Smooth muscle cell (in vitro differentiated cells): ENCODE data around the gene IRF9. TPM values are rescaled to one million over a fixed set of nuclear protein-coding genes. Genes with fewer than 3 reads are reported as not detected.

Experiments
- DNase-seq: peaks from one replicate; lab custom pipeline; 2025; ENCODE audit not compliant: unreplicated experiment; lab: John Stamatoyannopoulos, UW
- H2AFZ ChIP-seq: fragments of 200-600 bp; sonication (generic); 2 replicates; pipeline ENCODE4 v1.6.0; 2016; ENCODE audit warnings: antibody characterized with exemption, low read depth, mild to moderate bottlenecking
- H3F3A ChIP-seq: fragments of 200-600 bp; sonication (generic); 2 replicates; pipeline ENCODE4 v1.6.0; 2017; ENCODE audit warnings: antibody characterized with exemption, low read depth
- H3K27ac ChIP-seq: fragments of 200-600 bp; sonication (generic); 2 replicates; pipeline ENCODE4 v1.5.1; 2016; ENCODE audit warnings: low read depth, mild to moderate bottlenecking
- H3K27me3 ChIP-seq: fragments of 200-600 bp; sonication (generic); 2 replicates; pipeline ENCODE4 v1.6.1; 2016; ENCODE audit warnings: low read depth, mild to moderate bottlenecking
- H3K36me3 ChIP-seq: fragments of 200-600 bp; sonication (generic); 2 replicates; pipeline ENCODE4 v1.5.1; 2016; ENCODE audit warnings: low read depth
- H3K4me1 ChIP-seq: fragments of 200-600 bp; sonication (generic); 2 replicates; pipeline ENCODE4 v1.5.1; 2016; ENCODE audit warnings: low read depth
- H3K4me2 ChIP-seq: fragments of 200-600 bp; sonication (generic); 2 replicates; pipeline ENCODE4 v1.6.0; 2016; ENCODE audit warnings: mild to moderate bottlenecking
- H3K4me3 ChIP-seq: fragments of 200-600 bp; sonication (generic); 2 replicates; pipeline ENCODE4 v1.5.1; 2016; ENCODE audit warnings: mild to moderate bottlenecking
- H3K79me2 ChIP-seq: fragments of 200-600 bp; sonication (generic); 2 replicates; pipeline ENCODE4 v1.6.0; 2016; ENCODE audit warnings: low read depth, mild to moderate bottlenecking
- H3K9ac ChIP-seq: fragments of 200-600 bp; sonication (generic); 2 replicates; pipeline ENCODE4 v1.6.0; 2016; ENCODE audit warnings: low read depth
- H3K9me3 ChIP-seq: fragments of 200-600 bp; sonication (generic); replicated peaks from 2 replicates; pipeline ENCODE4 v1.5.1; 2016; ENCODE audit warnings: low read depth
- H4K20me1 ChIP-seq: fragments of 200-600 bp; sonication (generic); 2 replicates; pipeline ENCODE4 v1.6.0; 2016; ENCODE audit warnings: low read depth
- CTCF ChIP-seq: fragments of 200-600 bp; sonication (generic); IDR thresholded peaks from 2 replicates; pipeline ENCODE4 v1.5.1; 2017; ENCODE audit warnings: borderline replicate concordance, mild to moderate bottlenecking, antibody characterized with exemption; ENCODE audit not compliant: insufficient read depth, poor library complexity, severe bottlenecking
- WGBS: methylation state at CpG from one replicate; pipeline ENCODE4 v1.1.7; 2016; ENCODE audit warnings: low lambda C conversion rate; 5-methylcytosine and 5-hydroxymethylcytosine counted together
- polyA plus RNA-seq: library from polyadenylated mRNA; unstranded; fragments of >200 nt; fragmentation: Nextera tagmentation; extraction: Ambion mirVana; gene quantifications from 2 replicates; pipeline ENCODE4 v1.2.1, GENCODE V29; 2016
- total RNA-seq: library from RNA; depleted of rRNA; stranded (reverse); fragments of >200 nt; gene quantifications from 2 replicates; pipeline ENCODE4 v1.2.3, GENCODE V29; 2014

The IRF9 gene
- total and polyA plus RNA-seq, 2 experiments from 2014 or later = 42.0 to 42.7 TPM

- 15% methylated on average over 9 of the region's 9 CpGs for WGBS
- H2AFZ ChIP-seq = peak overlapping the region; percentile 72
- no peak overlapping the region for H3K27ac ChIP-seq
- no peaks in the 10 kb centered on the region for H3F3A ChIP-seq
- TF ChIP-seq CTCF = no peak
- peaks cover 16% of the 10 kb centered on the region for H3K79me2 ChIP-seq
- peak overlapping the region; percentile 98 for H3K4me3 ChIP-seq
- no peaks in the 10 kb centered on the region for H3K27me3 ChIP-seq
- H3K4me1 ChIP-seq = peaks cover 18% of the 10 kb centered on the region
- H3K9ac ChIP-seq = no peak overlapping the region
- DNase-seq = no peak
- H4K20me1 ChIP-seq = peaks cover 8% of the 10 kb centered on the region
- H3K9me3 ChIP-seq = no peaks in the 10 kb centered on the region
- peak overlapping the region; percentile 93 for H3K4me2 ChIP-seq
- no peaks in the 10 kb centered on the region for H3K36me3 ChIP-seq
Measured at GRCh38 chr14:24135584-24135833, 25.6 kb upstream of the IRF9 start.

- peak within 1 kb of the TSS; percentile 93 for H3K4me2 ChIP-seq
- H3K36me3 ChIP-seq = no peaks in the 10 kb centered on the region
- H3K27me3 ChIP-seq = no peaks in the 10 kb centered on the region
- no peak for TF ChIP-seq CTCF
- peaks cover 18% of the 10 kb centered on the region for H3K4me1 ChIP-seq
- peaks cover 19% of the 10 kb centered on the region for H3K79me2 ChIP-seq
- no peak within 1 kb of the TSS for H3K27ac ChIP-seq
- H2AFZ ChIP-seq = peak within 1 kb of the TSS; percentile 92
- H3F3A ChIP-seq = no peaks in the 10 kb centered on the region
- H3K9me3 ChIP-seq = no peaks in the 10 kb centered on the region
- peaks cover 8% of the 10 kb centered on the region for H4K20me1 ChIP-seq
- WGBS = 4% methylated on average over 37 of the region's 75 CpGs
- H3K9ac ChIP-seq = peak within 1 kb of the TSS; percentile 86
- DNase-seq = peak; percentile 75
- H3K4me3 ChIP-seq = peak within 1 kb of the TSS; percentile 98
Measured at GRCh38 chr14:24135834-24136683, 25.0 kb upstream of the IRF9 start, which contains the start of gene PSME1. Gene PSME1, plus strand, starts transcription at chr14:24136194. Its CDS starts 69 bp downstream, at chr14:24136263.

GRCh38 chr14:24136684-24137528 is 24.2 kb upstream of the IRF9 start:
- 57% methylated on average over 13 of the region's 13 CpGs for WGBS

More at GRCh38 chr14:24136684-24137528, 24.2 kb upstream of the IRF9 start:
- DNase-seq = no peak
- peak overlapping the region; percentile 93 for H3K4me2 ChIP-seq
- no peaks in the 10 kb centered on the region for H3K9me3 ChIP-seq
- no peak overlapping the region for H3K27ac ChIP-seq
- H3F3A ChIP-seq = no peaks in the 10 kb centered on the region
- H3K4me3 ChIP-seq = peak overlapping the region; percentile 98
- no peaks in the 10 kb centered on the region for H3K36me3 ChIP-seq
- H2AFZ ChIP-seq = no peak overlapping the region
- H3K79me2 ChIP-seq = peaks cover 19% of the 10 kb centered on the region
- peaks cover 18% of the 10 kb centered on the region for H3K4me1 ChIP-seq
- H3K27me3 ChIP-seq = no peaks in the 10 kb centered on the region
- peaks cover 8% of the 10 kb centered on the region for H4K20me1 ChIP-seq
- TF ChIP-seq CTCF = no peak
- H3K9ac ChIP-seq = peak overlapping the region; percentile 86
